Kidney (tissue), 14 donors: ENCODE results near the gene GSTM2. TPM values are rescaled to one million over a fixed set of nuclear protein-coding genes. Genes with fewer than 3 reads are reported as not detected.
A peak's percentile ranks its signal among the peaks of the same experiment; 100 is the strongest.

ENCODE experiments used
- DNase-seq, 5 donors: peaks; one replicate each; pipeline ENCODE4 v3.0.0-alpha.2; 2013 to 2020
- FAIRE-seq: peaks from 2 replicates; lab custom pipeline; 2012; peaks lifted over from hg19 to GRCh38; lab: Jason Lieb, UNC
- H3K27ac ChIP-seq, 2 donors: one replicate each; pipeline ENCODE4 v1.7.0; 2013; ENCODE audit warnings: low read depth in 2 of 2, low read length in 2 of 2, inconsistent platforms in 1 of 2
- H3K27me3 ChIP-seq: one replicate; pipeline ENCODE4 v1.7.1; 2013; ENCODE audit warnings: low read length, inconsistent platforms; ENCODE audit not compliant: control insufficient read depth, insufficient read depth
- H3K36me3 ChIP-seq, 3 donors: one replicate each; pipeline versions ENCODE4 v1.7.0 to v1.7.1; 2013; ENCODE audit warnings: low read length in 3 of 3, control low read depth in 1 of 3, inconsistent platforms in 1 of 3; ENCODE audit not compliant: insufficient read depth in 3 of 3, control insufficient read depth in 2 of 3
- H3K4me1 ChIP-seq, 3 donors: one replicate each; pipeline versions ENCODE4 v1.7.0 to v1.7.1; 2013; ENCODE audit warnings: low read length in 3 of 3, inconsistent platforms in 1 of 3, low read depth in 1 of 3; ENCODE audit not compliant: control insufficient read depth in 2 of 3, insufficient read depth in 2 of 3
- H3K4me3 ChIP-seq, 3 donors: one replicate each; pipeline versions ENCODE4 v1.7.0 to v1.8.1; 2013; ENCODE audit warnings: low read length in 3 of 3, control low read depth in 1 of 3, inconsistent platforms in 1 of 3
- H3K9ac ChIP-seq, 3 donors: one replicate each; pipeline versions ENCODE4 v1.7.0 to v1.7.1; 2013; ENCODE audit warnings: low read length in 3 of 3, control low read depth in 1 of 3, inconsistent platforms in 1 of 3
- H3K9me3 ChIP-seq, 3 donors: one replicate each; pipeline versions ENCODE4 v1.7.0 to v1.7.1; 2013; ENCODE audit warnings: low read length in 3 of 3, control low read depth in 1 of 3, inconsistent platforms in 1 of 3; ENCODE audit not compliant: control insufficient read depth in 2 of 3, insufficient read depth in 1 of 3
- CTCF ChIP-seq: IDR thresholded peaks from 3 replicates; pipeline ENCODE4 v1.5.1; 2012; ENCODE audit warnings: mild to moderate bottlenecking, moderate library complexity, borderline replicate concordance; ENCODE audit not compliant: insufficient read depth; ENCODE audit errors: extremely low read depth
- intact Hi-C: fragments of 100-400 bp; cut with DNase I; formaldehyde crosslinking; loops from one replicate; pipeline ENCODE4 v1.11.1; 2022
- polyA plus RNA-seq: library from polyadenylated mRNA; stranded (reverse); fragments of 350-450 nt; fragmentation: Illumina TruSeq; extraction: RNeasy Lipid Tissue Mini Kit (QIAGEN cat#74804); gene quantifications from one replicate; pipeline ENCODE4 v1.2.3, GENCODE V29; 2014; ENCODE audit warnings: low read depth, low replicate concordance; ENCODE audit not compliant: insufficient read depth
- total RNA-seq: library from RNA; stranded (reverse); fragmentation: NEBNext Ultra II Directional; extraction: Animal tissue kit (Norgen Biotek cat#: 25700); gene quantifications from one replicate; pipeline ENCODE4 v1.2.1, GENCODE V29; 2021
- donor health status: control.
- donor health status: control.
- donor health status: control.
- donor health status: control.
- donor health status: control.
- donor health status: DM: yes; HTN: yes; CAD: no.
- donor health status: Normal renal cell carcinoma (clear cell type).

The GSTM2 gene
- total and polyA plus RNA-seq, 2 donors from 2014 or later = 47.1 to 116 TPM

GRCh38 chr1:109634292-109634691 is 33.6 kb upstream of the GSTM2 start:
- H3K4me3 ChIP-seq = no peak overlapping the region
- DNase-seq (no peak), FAIRE-seq (no peak)
- TF ChIP-seq CTCF = no peak
- H3K9me3 ChIP-seq = no peaks in the 10 kb centered on the region
- peaks cover 0 to 4% (median 4%) of the 10 kb centered on the region in 3 donors for H3K4me1 ChIP-seq
- no peaks in the 10 kb centered on the region for H3K27me3 ChIP-seq
- no peak overlapping the region for H3K9ac ChIP-seq
- no peak overlapping the region for H3K27ac ChIP-seq
- intact Hi-C loops = no loop called here
- H3K36me3 ChIP-seq = peaks cover 0 to 13% (median 7%) of the 10 kb centered on the region in 3 donors

GRCh38 chr1:109634771-109635750 is 32.8 kb upstream of the GSTM2 start:
- no peak for FAIRE-seq
- intact Hi-C loops = no loop called here
- no peak for TF ChIP-seq CTCF

GRCh38 chr1:109635862-109636200 is 32.0 kb upstream of the GSTM2 start:
- no peaks in the 10 kb centered on the region for H3K9me3 ChIP-seq
- H3K9ac ChIP-seq = no peak overlapping the region
- no peak overlapping the region for H3K27ac ChIP-seq
- FAIRE-seq (no peak), DNase-seq (peak in 1 of 5 donors; percentile 33)
- H3K36me3 ChIP-seq = peaks cover 0 to 6% (median 4%) of the 10 kb centered on the region in 3 donors
- intact Hi-C loops = no loop called here
- H3K4me1 ChIP-seq = peaks cover 0 to 4% (median 4%) of the 10 kb centered on the region in 3 donors
- no peaks in the 10 kb centered on the region for H3K27me3 ChIP-seq
- no peak overlapping the region for H3K4me3 ChIP-seq
- TF ChIP-seq CTCF = no peak

More at GRCh38 chr1:109634771-109635750, 32.8 kb upstream of the GSTM2 start:
- DNase-seq = peak in 1 of 5 donors; percentile 22
- Histone ChIP-seq H3K9me3 (no peaks in the 10 kb centered on the region), H3K9ac (no peak overlapping the region), H3K27me3 (no peaks in the 10 kb centered on the region), H3K36me3 (peaks cover 0 to 10% (median 6%) of the 10 kb centered on the region in 3 donors), H3K27ac (no peak overlapping the region), H3K4me1 (peaks cover 0 to 4% (median 4%) of the 10 kb centered on the region in 3 donors), H3K4me3 (no peak overlapping the region)
